HG03520 (cell line): Measurements from ENCODE around the gene APOL5.
A peak's percentile ranks its signal among the peaks of the same experiment; 100 is the strongest.

Experiments
- ATAC-seq: cut with Tn5 transposase; IDR thresholded peaks from one replicate; pipeline ENCODE4 v1.9.1; 2021; ENCODE audit warnings: mild to moderate bottlenecking, moderate library complexity; ENCODE audit not compliant: unreplicated experiment

APOL5 gene

DNA sequence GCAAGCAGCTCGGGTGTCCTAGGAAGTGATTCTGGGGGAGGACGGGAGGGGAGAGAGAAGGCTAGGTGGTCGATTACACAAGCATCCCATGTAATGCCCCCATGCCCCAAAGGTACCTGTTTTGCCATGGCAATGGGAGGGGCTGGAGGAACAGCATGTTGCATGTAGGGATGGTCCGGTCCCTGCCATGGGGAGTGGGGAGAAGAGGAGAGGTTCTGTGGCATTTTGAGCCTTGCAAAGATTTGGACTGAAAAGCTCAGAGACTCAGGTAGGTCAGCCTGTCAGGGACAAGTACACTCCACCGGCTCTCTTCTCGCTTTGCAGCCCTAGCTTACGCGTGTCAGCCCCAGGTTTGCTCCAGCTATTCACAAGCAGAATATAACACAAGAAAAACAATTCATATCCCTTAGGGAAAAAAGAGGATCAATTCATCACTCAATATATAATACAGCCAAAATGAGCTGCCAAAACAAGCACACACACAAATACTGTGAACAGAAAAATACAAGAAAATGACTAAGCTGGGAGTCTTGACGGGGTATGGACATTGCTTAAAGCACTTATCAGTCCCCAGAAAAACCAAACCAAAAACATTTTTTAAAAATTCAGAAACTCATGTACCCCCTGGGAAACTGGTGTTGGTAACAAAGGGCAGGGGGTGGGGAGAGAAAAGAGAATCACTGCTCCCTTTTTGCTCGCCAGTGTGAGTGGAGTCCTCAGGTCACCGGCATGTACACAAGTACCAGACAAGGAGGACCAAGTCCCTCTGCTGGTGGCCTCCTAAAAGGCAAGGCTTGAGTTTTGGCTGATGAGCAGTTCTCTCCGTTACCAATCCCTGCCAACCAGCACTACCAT is 21.6 kb downstream of the APOL5 start:
- ATAC-seq, result no peak

DNA sequence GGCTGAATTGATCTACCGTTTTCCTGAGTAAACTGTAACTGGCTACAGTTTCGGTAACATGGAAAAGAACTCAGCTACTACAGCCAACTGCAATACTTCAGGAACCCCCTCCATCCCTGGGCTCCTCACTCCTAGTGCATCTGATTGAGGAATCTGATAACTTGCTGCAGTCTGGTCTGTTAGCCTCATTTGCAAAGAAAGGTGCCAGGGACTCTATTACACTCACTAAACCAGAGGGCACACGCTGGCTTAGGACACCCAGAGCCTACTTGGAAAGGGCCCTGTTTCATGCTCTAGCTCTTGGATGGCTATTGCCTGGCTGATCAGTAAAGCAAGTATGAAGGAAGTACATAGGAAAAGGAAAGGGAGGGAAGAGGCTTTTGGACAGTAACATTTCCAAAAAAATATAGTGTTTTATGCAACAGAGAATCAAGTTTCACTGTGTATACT is 22.3 kb downstream of the APOL5 start:
- ATAC-seq, result no peak

DNA sequence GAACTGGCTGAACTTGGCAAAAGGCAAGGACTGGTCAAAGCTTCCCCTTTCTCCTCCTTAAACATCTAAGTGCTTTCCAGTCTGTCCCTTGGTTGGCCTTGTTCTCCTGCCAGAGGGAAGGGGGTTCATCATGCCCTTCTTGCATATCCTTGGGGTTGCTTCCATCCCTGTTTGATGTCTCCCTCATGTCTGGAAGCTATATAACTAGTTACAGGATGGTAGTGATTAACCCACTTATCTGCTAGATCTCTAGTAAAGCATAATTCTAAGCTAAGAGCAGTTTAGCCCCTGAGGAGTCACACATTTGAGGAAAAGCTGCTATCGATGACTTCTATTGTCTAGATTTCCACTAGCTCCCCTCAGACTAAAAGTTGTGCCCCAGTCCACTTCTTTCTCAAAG is 22.9 kb downstream of the APOL5 start:
- ATAC-seq, result no peak

DNA sequence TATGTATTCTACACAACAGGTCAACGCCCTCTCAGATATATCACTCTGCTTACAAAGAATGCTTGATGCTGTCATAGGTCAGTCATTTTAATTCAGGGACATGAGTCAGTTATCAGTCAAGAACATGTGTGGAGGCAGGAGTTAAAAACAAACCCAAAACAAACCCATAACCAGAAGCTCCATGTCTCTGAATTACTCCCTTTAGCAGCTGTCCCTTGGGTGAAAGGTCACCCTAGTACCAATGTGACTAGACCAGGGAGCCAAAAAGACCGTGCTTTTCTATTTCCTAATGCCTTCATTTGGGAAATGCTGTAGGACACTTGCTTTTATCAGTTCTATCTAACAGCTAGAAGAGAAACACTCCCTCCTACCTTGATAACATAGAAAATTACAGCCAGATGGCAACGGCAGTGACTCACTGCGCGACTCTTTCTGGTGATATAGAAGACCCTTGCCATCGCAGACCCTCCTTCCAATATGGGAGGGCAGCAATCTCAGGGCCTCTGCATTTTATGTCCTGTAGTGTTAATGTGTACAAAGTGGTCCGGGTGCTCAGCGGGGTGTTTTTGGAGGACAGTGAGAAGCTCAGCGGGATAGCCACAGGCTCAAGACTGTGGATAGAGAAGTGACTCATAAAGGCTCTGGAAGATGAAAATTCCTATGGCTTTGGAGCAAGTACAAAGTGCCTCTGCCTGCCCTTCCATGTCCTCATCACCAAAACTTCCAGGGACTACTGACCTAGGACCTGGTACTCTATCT is 24.8 kb downstream of the APOL5 start:
- ATAC-seq, result no peak

DNA sequence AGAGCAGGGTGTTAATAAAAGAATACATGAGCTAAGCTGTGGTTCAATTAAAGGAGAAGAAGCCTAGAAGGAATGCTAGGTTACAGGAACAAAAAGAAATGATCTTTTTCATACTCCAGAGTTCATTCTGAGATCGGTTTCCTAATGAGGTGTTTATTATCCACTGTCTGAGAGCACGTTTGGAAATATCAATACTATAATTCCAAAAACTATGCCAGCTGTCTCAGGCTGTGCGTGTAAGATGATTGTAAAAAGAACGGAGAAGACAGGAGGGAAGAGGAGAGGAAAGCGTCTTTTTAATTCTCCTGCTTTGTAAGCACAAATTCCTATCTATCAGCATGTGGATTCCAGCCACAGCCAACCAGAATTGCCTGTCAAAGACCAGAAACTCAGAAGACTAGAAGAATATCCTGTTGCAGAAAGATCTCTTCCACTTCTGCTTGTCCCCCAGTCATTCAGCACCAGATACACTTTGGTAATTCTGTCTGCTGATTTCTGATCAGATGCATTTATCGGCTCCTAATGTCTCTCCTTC is 25.7 kb downstream of the APOL5 start:
- no peak for ATAC-seq

DNA sequence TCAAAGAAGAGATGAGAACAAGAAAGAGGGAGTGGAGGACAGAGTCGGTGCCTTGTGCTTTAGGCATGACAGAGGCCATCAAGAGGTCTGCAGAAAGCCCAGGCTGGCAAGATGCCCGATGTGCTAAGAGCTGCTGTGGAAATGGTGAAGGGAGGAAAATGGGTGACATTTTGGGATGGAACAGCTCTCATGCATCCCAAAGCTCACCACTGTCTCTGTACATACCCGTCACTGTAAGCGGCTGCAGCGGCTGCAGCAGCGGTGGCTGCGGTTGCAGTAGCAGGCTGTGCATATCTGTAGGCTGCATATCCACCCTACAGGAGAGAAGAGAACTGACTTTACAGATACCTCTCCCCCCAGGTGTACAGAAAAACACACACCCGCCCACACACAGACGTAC is 28.6 kb downstream of the APOL5 start:
- no peak for ATAC-seq

DNA sequence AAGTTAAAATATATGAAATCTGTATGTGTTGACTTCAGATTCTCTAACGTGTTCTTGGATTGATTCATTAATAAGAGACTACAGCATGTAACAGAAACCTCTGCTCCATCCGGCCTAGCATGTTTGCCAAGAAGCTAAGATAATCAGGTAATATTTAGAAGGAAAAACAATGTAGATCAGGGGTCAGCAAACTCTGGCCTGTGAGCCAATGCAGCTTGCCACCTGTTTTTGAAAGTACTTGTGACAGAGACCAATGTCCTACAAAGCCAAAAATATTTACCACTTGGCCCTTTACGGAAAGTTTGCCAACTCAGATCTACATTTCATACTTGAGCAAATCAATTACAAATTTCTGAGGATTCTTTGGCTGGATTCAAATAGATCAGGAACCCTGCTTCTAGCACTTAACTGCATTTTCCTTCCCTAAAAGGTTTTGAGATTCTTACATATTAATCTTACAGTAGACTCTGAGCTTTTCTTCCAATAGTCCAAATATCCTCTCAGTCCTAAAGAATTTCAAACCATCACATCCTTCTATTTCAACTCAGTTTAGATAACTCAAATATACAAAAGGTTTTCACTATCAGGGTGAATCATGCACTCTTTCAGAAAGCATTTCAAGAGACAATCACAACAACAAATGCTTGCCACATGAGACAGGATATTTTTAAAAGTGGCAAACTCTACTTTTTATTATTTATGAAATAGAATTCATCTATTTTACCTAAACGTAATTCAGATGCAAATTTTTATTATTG is 29.5 kb downstream of the APOL5 start:
- ATAC-seq, result no peak

DNA sequence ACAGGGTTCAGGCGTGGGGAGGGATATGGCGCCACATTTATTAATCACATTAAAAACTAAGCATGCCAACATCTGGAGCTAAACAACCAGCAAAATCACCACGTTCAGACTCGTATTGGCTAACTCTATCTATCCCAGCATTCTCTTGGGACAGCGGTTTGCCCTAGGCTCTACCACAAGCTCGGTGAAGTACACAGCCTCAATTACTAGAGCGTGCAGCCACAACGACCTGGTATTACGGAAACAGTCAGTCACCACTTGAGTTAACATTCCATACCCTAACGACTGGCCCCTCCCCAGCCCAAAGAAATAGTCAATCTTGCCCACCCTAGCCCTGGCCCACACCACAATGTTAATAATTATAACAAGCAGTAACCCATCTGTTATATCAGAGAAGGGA is 32.1 kb downstream of the APOL5 start:
- peak; percentile 58 for ATAC-seq

DNA sequence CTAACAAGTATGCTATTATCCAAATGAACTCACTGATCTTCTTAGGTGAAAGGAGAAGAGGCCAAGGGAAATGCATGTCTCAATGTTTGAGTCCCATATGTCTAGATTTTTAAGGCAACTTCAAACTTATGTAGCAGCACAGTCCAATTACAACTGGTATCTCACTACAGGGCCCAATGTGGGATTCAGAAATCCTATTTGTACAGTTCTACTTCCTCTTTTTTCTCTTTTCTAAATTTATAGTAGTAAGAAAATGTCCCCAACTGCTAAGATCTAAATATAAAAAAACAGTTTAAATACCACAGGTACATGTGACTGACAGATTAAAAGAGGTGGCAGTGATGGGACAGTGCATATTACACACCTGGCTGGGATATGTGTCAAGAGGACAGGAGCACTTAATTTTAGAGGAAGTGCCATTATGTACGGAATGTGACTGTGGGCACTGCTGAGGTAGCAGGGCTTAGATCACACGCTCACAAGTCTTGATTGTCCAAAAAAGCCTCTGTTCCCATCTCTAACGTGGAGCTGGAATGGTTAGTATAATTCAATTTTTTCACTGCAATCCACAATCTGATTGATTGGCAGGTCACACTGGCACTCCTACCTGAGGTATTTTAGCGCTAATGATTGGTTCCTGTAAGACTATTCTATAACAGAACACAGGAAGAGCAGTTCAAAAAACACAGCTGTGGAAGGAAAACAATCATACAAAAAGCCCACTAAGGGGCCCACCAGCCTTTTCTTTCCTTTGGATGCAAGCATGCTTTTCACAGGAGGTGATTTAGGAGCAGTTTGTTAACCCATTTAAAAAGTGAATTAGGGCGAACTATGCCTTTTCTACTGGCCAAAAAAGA is 34.6 kb downstream of the APOL5 start:
- ATAC-seq, result no peak

DNA sequence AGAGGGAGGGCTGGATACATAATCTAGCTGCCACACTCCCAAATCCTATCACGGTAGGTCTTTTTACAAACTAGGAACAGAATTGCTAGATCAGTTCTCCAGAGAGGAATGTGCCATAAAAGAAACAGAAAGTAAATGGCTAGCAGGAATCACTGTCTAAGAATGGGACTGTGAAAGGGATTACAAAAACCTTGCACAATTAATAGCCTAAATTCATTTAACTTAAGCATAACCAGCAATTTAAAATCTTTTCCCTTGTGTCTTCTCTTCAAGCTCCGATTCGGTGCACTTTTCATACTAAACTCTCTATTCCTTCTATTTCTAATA is 35.2 kb downstream of the APOL5 start:
- ATAC-seq, result no peak

DNA sequence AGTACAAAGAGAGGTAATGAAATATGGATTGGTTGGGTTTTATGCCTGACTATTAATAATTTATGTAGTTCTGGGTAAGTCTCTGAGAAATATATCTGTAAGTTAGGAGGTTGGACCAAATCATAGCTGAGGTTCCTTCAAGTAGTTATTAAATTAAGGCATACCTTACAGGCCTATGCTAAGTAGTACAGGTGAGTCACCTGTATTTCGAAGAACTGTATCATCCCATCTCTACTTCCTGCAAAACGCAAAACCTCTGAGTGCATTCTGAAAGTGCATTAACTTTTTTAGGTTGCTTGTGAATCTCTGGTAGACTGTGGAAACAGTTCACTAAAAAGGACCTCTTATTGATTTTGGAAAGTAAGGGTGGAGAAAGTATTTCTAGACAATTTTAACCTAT is 37.1 kb downstream of the APOL5 start:
- no peak for ATAC-seq

DNA sequence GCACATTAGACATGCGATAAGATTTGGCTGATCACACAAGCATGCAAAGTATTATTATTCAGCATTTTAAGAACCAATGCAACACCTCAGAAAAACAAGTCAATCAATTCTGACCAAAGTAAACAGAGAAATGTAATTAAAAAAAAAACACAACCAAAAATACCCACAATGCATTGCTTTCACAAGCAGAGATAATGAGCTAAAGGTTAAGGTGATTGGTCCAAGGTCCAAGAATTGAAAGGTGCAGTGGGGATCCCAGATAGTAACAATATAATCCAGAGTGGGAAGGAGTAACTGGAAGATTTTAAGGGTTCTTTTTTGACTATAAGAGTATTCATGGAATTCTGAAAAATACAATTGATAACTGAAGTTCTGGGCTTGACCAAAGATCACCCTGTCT is 39.0 kb downstream of the APOL5 start:
- no peak for ATAC-seq

DNA sequence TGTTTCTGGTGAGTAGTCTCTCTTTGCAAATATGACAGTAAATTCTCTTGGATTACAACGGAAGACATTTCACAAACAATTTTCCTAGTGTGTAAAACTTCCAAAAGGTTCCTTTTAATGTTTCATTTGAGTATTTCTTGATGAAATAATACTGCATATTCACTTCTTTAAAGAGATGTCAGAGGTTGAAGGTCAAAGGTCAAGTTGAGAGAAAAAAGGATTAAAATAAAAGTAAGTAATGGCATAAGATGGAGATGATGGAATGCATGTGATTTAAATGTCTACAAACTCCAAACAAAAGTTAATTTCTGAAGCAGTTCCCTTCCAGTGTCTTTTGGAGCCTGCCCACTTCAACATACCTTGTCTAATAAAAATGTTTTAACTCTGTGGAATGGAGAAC is 40.7 kb downstream of the APOL5 start:
- ATAC-seq, result no peak

DNA sequence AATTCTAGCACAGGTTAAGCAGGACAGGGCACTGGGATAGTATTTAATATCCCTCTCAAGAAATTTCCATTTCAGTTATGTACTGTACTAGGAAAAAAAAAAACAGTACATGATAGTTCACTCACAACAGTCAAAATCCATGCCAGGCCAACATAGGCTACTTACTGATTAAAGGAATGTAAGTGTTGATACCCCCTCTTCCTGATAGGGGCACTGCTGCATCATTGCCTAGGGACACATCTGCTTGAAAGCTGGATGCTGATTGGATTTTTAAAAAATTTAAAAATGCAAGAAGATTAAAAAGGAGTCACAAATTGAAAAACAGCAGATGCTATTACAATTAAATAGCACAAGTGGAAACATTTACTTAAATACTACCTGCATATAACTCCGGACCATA is 43.4 kb downstream of the APOL5 start:
- no peak for ATAC-seq

DNA sequence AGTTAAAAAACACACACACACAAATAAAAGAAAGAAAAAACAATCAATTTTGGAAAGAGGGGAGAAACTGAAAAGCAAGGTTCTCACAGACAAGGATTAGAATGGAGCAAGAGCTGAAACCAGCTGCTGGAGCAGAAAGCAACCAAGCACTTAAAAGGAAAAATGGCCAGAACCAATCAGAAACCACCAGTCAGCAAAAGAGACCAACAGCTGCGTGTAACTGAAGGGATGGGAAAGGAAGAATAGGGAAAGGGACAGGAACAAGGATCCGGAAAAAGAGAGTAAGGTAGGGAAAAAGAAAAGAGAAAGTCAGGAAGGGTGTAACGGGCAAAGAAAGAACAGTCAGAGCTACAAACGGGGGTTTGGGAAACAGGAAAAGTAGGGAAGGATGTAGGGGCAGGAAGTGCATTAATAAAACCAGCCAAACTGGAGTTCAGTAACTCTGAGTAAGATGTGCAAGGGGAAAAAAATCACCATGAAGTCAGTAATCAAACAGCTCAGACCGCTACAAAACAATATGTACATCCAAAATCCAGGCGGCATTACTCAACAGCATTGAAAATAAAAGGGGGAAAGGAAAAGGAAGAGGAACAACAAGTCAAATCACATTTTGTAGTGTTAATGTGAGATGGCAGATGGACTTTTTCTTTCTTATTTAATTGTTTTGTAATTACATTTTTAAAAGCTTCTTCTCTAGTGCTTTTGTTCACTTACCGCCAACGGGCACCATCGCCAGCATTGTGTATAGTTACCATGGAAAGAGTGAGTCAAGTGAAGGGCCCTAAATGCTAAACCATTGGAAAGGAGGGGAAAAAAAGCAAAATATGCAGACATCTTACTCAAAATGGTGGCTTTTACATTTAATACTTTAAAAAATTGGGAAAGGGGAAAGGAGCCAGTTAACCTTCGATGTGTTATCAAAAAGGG is 49.2 kb downstream of the APOL5 start:
- no peak for ATAC-seq

DNA sequence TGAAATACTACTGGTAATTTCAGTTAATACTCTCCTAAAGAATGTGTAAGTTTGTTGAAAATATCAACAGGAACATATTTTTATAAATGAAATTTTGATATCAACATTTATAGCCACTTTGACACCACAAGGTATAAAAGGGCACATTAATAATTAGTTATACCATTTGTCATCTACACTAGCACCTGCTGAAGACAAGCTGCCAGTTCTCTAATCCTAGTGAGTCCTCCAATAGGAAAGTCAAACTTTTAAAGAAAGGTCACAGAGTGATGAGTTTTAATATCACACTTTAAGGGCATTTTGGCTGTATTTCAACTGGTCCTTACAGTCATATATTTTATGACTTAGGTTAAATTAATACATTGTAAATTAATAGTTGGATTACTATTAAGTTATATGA is 52.3 kb downstream of the APOL5 start:
- ATAC-seq, result no peak

DNA sequence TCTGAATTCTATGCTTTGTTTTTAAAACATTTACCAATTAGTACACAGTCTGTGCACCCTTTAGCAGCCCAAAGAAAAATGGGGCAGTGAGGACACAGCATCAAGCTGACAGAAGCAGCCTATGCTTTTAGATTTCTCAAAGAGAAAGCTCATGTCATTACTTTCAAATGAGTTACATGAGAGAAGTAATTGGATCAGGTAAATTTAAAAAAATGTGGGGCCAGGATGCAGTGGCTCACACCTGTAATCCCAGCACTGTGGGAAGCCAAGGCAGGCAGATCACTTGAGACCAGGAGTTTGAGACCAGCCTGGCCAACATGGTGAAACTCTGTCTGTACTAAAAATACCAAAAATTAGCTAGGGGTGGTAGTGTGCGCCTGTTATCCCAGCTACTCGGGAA is 57.7 kb downstream of the APOL5 start:
- no peak for ATAC-seq

DNA sequence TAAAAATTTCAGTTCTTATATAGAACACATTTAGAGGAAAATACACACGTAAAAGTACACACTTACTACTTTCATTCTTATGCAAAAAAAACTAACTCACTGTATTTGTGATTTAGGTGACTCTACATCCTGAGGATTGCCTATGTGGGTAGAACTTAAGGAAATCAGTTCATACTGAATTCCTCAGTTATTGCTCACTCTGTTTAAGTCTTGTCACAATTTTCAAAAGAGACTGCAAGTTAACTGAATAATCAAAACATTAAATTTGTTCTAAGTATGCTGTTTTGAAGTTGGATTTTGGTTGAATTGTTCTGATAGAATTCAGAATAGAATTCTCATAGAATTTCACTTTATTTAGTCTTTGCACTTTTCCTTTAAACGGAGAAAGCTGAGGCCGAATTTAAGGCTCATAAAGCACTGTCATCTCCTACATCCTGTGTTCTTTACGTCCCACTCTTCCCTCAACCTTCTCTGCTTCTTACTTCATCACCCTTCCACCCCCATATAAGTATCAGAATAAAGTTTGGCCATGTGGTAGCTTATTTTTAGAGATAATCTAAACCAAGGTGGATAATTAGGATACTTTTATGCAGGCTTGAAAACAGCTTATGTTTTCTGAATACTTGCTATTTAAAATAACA is 59.8 kb downstream of the APOL5 start:
- no peak for ATAC-seq
